LNCAP (cell line): ENCODE data around the gene NKX6-2.

ENCODE experiments used
- CTCF ChIP-seq: fragments of 450-650 bp; IDR thresholded peaks from 2 replicates; pipeline ENCODE4 v1.5.1; 2017; ENCODE audit warnings: mild to moderate bottlenecking

Gene NKX6-2

GRCh38 chr10:132785723-132786475 is at the start of gene NKX6-2:
TSS of gene NKX6-2 (minus strand) at chr10:132786147. CDS start at chr10:132785948, 199 bp downstream.
- no peak for TF ChIP-seq CTCF

GRCh38 chr10:132834891-132835847 is 49.2 kb upstream of the NKX6-2 start:
- no peak for TF ChIP-seq CTCF

GRCh38 chr10:132834311-132834761 is 48.4 kb upstream of the NKX6-2 start:
- no peak for TF ChIP-seq CTCF

DNA sequence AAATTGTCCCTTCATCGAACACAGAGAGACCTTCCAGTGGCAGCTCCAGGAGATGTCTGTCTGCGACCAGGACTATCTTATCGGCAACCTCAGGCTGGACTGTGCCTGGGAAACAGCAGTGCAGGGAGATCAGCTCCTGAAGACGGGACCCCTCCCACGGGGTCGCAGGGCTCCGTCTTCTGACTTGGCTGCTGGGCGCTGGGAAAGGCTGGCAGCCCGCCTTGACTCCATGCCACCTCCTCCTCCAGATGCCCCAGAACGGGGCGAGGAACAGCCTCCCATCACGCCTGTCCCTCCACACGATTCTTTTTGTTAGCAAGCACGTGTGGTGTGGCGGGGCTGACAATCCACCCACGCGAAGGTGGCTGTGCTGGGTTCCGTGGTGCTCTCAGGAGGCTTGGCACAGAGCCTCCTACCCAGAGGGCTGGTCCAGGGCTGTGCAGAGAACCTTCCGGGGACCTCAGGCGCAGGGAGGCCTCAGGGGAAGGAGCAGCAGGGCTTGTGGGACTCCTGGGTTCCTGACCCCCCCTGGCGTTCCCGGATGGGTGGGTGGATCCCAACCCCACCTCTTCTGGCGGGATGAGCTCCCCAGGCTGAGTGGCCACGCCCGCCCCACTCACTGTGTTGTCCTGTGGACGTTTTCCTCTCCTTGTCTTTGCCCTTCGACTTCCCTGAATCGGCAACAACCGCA is 47.6 kb upstream of the NKX6-2 start:
- TF ChIP-seq CTCF: no peak

GRCh38 chr10:132832186-132832969 is 46.4 kb upstream of the NKX6-2 start:
- TF ChIP-seq CTCF: no peak

DNA sequence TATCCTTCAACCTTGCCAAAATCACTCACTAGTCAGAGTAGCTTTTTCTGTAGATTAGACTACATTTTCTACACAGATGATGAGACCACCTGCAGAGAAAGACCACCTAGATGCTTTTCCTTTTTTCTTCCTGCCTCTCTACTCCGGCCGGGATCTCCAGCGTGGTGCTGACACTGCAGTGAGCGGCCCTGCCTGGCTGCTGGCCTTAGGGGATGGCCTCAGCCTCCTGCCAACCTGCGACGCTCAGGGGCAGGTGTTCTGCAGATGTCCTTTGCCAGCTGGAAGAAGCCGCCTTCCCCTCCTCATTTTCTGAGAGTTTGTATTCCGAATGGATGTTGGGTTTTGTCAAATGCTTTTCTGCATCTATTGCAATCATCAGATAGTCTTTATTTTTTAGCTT is 43.5 kb upstream of the NKX6-2 start:
- no peak for TF ChIP-seq CTCF
